ENCODE measurements around the gene KLHL13. TPM values are rescaled to one million over a fixed set of nuclear protein-coding genes. Genes with fewer than 3 reads are reported as not detected.

KLHL13 gene
- total RNA-seq, 1 donor from 2014 or later: 1.0 TPM

DNA sequence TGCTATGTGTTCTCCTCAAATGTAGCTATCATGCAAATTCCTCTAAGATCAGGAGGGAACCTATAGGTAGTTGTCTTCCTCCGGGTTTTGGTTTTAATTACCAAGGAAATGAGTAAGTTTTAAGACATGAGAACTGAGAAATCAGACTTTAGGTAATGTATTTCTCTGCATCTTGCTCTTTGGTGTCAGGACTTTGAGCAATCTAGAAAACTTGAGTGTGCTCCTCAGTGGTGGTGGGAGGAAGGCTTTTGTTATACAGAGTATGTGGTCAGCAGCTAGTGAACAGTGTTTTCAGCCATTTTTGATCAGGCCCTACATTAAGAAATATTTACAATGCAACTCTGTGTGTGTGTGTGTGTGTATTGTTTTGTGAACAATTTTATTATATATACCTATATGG is 224.1 kb downstream of the KLHL13 start:
- ATAC-seq: no peak

DNA sequence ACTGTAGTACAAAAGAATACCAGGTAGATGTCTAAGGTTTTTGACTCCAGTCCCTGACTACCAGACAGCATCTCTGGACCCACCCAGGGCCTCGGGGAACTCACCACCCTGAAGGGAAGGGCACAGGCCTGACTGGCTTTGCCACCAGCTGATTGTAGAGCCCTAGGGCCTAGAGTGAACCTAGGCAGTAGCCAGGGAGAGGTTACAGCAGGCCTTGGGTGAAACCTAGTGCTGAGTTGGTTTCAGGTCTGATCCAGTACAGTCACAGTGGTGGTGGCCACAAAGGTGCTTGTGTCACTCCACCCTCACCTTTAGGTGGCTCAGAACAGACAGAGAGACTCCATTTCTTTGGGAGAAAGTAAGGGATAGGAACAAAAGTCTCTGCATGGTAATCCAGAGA is 244.8 kb downstream of the KLHL13 start:
- ATAC-seq (no peak), DNase-seq (ENCODE audit: low spot score) (no peak)

More for the DNA sequence above, 224.1 kb downstream of the KLHL13 start:
- DNase-seq (ENCODE audit: low spot score): no peak

DNA sequence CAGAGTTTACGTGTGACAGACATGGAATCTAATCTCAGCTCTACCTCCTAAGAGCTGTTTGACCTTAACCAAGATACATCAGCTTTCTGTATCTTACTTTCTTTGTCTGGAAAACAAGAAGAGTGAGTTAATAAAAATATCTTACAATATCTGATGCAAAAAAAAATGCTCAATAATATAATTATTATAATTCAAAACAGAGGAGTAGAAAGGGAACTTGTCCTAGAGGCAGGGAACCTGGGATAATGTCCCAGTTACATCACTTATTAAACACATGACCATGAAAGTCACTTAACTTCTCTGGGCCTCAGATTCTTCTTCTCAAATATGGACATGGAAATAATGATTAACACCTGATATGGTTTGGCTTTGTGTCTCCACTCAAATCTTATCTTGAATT is 256.1 kb downstream of the KLHL13 start:
- no peak for DNase-seq (ENCODE audit: low spot score)
- ATAC-seq: no peak

DNA sequence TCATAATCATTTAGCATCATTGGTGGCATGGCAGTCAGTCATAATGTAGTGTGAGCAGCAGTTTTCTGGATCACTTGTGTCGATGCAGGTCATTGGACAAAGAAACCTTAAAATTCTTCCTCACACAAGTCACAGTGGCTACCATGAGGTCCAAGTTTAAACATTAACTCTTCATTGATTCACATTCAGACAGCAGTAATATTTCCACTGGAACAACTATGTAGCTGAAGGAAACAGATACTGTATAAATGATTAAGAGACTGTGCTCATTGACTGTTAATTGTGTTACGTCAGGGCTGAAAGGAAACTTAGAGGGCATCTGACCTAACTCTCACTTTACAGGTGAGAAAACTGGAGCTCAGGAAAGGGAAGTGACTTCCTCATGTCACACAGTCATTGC is 261.8 kb downstream of the KLHL13 start:
- DNase-seq (ENCODE audit: low spot score) (no peak), ATAC-seq (peak; percentile 48)

DNA sequence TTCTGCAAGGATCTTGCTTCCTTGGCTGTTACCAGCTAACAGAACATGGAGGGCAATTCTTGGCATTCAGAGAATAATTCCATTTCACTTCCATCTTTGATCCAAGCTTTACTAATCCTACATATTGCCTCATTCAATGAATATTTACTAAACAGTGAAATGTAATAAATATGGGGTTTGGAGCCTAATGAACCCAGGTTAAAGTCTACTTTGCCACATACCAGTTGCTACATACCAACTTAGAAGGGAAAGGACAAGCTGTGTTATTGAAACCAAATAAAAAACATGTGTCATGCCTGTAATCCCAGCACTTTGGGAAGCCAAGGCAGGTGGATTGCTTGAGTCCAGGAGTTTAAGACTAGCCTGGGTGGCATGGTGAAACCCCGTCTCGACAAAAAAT is 265.6 kb downstream of the KLHL13 start:
- no peak for DNase-seq (ENCODE audit: low spot score)
- ATAC-seq: peak; percentile 62

Other genes with a start within 250 kb of the KLHL13 start
- gene WDR44, start 229.3 kb upstream of the KLHL13 start, total RNA-seq: 5.6 TPM